Erythroblast (primary cell): ENCODE data around the gene TRMO.
A peak's percentile ranks its signal among the peaks of the same experiment; 100 is the strongest.

ENCODE experiments used
- GATA1 ChIP-seq: IDR thresholded peaks from 2 replicates; pipeline ENCODE4 v1.6.1; 2011; ENCODE audit warnings: low read depth, mild to moderate bottlenecking, control low read depth, low read length, moderate library complexity
- POLR2A ChIP-seq: IDR thresholded peaks from 2 replicates; pipeline ENCODE4 v1.6.1; 2011; ENCODE audit warnings: mild to moderate bottlenecking, low read length

DNA sequence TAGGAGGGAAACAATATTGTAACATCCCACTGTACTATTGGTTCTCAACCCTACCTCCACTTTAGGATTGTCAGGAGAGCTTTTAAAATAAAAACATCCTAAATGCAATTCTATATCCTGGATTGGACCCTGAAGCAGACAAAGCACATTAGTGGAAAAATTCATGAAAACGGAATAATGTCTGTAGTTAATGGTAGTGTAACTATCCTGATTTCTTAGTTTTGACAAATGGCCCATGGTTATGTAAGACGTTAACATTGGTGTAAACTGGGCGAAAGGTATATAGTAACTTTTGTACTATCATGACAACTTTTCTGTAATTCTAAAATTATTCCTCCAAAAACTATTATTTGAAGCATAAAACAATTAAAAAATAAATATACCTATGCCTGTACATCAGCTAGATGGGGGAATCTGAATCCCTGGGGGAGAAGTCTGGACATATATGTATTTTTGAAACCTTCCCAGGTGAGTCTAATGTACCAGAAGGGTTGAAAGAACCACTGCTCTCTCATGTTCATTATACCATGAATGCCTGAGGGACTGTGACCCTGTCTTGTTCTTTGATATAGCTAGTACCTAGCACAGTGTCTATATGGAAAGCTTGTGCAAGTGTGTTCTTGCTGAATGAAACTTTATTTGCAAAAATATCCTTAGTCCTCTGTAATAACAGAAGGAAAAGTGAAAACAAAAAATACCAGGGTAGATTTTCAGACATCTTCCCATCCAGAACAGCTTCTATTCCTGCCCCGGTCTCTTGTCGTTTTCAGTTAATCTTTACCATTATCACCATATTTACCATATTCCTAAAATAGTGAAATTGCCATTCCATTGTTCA lies 3.4 kb upstream of the TRMO start:
- peak; percentile 45 for TF ChIP-seq POLR2A
- no peak for TF ChIP-seq GATA1
